Measurements from ENCODE around the gene PTPA. TPM values are rescaled to one million over a fixed set of nuclear protein-coding genes. Genes with fewer than 3 reads are reported as not detected.
A peak's percentile ranks its signal among the peaks of the same experiment; 100 is the strongest.

Gene PTPA
- total RNA-seq, 1 donor from 2014 or later, result 160 TPM

DNA sequence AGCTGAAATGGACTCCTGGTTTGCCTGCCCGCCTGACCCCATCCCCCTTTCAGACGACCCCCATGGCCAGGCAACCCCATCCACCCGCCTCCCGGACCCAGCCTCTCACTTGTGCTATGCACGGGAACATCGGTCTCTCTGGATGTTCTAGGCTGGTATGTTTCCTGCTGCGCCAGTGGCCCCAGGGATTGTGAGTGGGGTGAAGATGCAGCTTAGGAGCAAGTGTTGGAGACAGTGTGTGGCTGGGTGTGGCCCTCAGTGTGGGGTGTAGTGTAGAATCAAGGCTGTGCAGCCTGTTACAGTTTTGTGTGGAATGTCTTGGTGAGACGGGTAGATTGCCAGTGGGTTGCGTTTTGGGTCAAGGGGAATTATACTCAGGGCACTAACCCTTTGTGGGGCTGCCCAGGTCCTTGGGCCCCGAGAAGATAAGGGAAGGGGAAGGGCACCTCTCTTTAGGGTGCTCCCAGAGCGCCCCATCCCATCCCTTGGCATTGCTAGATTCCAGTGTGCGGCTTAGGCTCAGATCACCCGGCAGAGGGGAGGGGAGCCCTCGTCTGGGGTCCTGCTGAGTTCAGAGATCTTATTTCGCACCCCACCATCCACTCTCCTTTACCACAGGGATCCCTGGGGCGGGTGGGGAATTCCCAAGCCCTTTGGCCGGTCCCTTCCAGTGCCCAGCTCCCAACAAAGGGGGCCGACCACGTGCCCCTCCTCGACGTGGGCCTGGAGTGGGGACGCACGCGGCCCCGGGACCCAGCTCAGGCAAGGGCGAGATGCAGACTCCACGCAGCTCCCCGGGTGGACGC, 62.3 kb downstream of the PTPA start:
- H3K27ac Mint-ChIP-seq, result peak overlapping the region; percentile 74
- no peaks in the 10 kb centered on the region for H3K9me3 Mint-ChIP-seq
- H3K4me1 Mint-ChIP-seq, result peaks cover 22% of the 10 kb centered on the region
- no peak for TF ChIP-seq CTCF (IDR thresholded peaks at IDR 0.05; ENCODE audit: unreplicated experiment)
- no peak for DNase-seq (ENCODE audit: low spot score in 2 of 2, unreplicated experiment in 2 of 2)
- peak overlapping the region; percentile 48 for H3K4me3 Mint-ChIP-seq
- H3K36me3 Mint-ChIP-seq, result no peaks in the 10 kb centered on the region
- H3K27me3 Mint-ChIP-seq (ENCODE audit: low read depth), result no peaks in the 10 kb centered on the region

GRCh38 chr9:129174102-129174723, 63.0 kb downstream of the PTPA start:
- H3K4me1 Mint-ChIP-seq, result peaks cover 27% of the 10 kb centered on the region
- peak overlapping the region; percentile 99 for H3K27ac Mint-ChIP-seq
- H3K27me3 Mint-ChIP-seq (ENCODE audit: low read depth), result peaks cover 3% of the 10 kb centered on the region
- peak; percentile 96 for TF ChIP-seq CTCF (IDR thresholded peaks at IDR 0.05; ENCODE audit: unreplicated experiment)
- H3K36me3 Mint-ChIP-seq, result no peaks in the 10 kb centered on the region
- DNase-seq (ENCODE audit: low spot score in 2 of 2, unreplicated experiment in 2 of 2), result peak; percentile 79 to 94
- peak overlapping the region; percentile 88 for H3K4me3 Mint-ChIP-seq
- H3K9me3 Mint-ChIP-seq, result no peaks in the 10 kb centered on the region

GRCh38 chr9:129174724-129175514, 63.7 kb downstream of the PTPA start:
- peak overlapping the region; percentile 88 for H3K4me3 Mint-ChIP-seq
- no peak for TF ChIP-seq CTCF (IDR thresholded peaks at IDR 0.05; ENCODE audit: unreplicated experiment)
- H3K27me3 Mint-ChIP-seq (ENCODE audit: low read depth), result peaks cover 3% of the 10 kb centered on the region
- peak; percentile 50 to 67 for DNase-seq (ENCODE audit: low spot score in 2 of 2, unreplicated experiment in 2 of 2)
- peaks cover 29% of the 10 kb centered on the region for H3K4me1 Mint-ChIP-seq
- no peaks in the 10 kb centered on the region for H3K9me3 Mint-ChIP-seq
- peak overlapping the region; percentile 99 for H3K27ac Mint-ChIP-seq
- no peaks in the 10 kb centered on the region for H3K36me3 Mint-ChIP-seq

- TF ChIP-seq CTCF (IDR thresholded peaks at IDR 0.05; ENCODE audit: unreplicated experiment), result no peak
- no peaks in the 10 kb centered on the region for H3K36me3 Mint-ChIP-seq
- peak overlapping the region; percentile 98 for H3K27ac Mint-ChIP-seq
- no peak for DNase-seq (ENCODE audit: low spot score in 2 of 2, unreplicated experiment in 2 of 2)
- no peaks in the 10 kb centered on the region for H3K9me3 Mint-ChIP-seq
- H3K4me3 Mint-ChIP-seq, result peak overlapping the region; percentile 88
- H3K27me3 Mint-ChIP-seq (ENCODE audit: low read depth), result peaks cover 3% of the 10 kb centered on the region
- H3K4me1 Mint-ChIP-seq, result peaks cover 24% of the 10 kb centered on the region
Observed at GRCh38 chr9:129175515-129175824, 64.3 kb downstream of the PTPA start.

DNA sequence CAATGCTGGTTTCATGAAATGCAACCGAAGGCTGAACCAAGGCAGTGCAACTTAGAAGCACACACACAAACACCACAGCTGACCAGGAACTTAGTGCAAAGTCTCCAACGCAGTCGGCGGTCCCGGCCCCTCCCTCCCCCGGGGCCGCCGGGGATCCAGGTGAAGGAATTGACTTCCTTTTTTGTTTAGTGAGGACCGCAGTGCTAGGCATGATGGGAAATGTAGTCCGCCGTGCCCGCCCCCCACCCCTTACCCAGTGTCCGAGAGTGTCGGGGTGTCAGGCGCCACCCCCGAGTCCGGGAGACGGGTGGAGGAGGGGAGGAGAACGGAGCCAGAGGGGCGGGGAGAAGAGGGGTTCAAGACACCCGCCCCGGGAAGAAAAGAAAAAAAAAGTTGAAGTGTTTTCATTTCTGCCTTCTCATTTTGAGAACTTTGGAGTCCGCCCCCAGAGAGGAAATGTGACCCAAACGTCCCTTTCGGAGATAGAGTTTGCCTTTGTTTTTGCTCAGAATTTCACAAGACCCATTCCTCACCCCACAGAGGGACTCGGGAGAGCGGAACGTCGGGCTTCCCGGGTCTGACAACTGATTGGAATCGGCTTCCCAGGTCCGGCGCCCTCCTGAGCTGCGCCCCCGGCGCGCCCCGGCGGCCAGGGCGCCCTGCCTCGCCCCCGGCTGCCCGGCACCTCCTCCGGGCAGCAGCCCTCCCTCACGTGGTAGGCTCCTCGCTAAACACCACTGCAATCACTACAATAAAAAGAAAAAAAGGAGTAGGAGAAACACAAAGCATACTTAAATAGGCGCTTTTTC, 64.8 kb downstream of the PTPA start:
- Mint-ChIP-seq H3K4me1 (peaks cover 19% of the 10 kb centered on the region), H3K4me3 (peak overlapping the region; percentile 88), H3K27me3 (ENCODE audit: low read depth) (peaks cover 3% of the 10 kb centered on the region), H3K9me3 (no peaks in the 10 kb centered on the region), H3K27ac (peak overlapping the region; percentile 98), H3K36me3 (no peaks in the 10 kb centered on the region)
- peak; percentile 53 to 73 for DNase-seq (ENCODE audit: low spot score in 2 of 2, unreplicated experiment in 2 of 2)
- no peak for TF ChIP-seq CTCF (IDR thresholded peaks at IDR 0.05; ENCODE audit: unreplicated experiment)

All from mesothelial cell of epicardium (in vitro differentiated cells).